Measurements from ENCODE around the gene GGA3. TPM values are rescaled to one million over a fixed set of nuclear protein-coding genes. Genes with fewer than 3 reads are reported as not detected.
"Not testable (repeated sequence)": the region's sequence is repeated elsewhere in the genome, so short reads cannot be mapped to it uniquely, and the experiment has no call there.

Gene GGA3
- total RNA-seq, 1 donor from 2014 or later = 26.2 TPM

DNA sequence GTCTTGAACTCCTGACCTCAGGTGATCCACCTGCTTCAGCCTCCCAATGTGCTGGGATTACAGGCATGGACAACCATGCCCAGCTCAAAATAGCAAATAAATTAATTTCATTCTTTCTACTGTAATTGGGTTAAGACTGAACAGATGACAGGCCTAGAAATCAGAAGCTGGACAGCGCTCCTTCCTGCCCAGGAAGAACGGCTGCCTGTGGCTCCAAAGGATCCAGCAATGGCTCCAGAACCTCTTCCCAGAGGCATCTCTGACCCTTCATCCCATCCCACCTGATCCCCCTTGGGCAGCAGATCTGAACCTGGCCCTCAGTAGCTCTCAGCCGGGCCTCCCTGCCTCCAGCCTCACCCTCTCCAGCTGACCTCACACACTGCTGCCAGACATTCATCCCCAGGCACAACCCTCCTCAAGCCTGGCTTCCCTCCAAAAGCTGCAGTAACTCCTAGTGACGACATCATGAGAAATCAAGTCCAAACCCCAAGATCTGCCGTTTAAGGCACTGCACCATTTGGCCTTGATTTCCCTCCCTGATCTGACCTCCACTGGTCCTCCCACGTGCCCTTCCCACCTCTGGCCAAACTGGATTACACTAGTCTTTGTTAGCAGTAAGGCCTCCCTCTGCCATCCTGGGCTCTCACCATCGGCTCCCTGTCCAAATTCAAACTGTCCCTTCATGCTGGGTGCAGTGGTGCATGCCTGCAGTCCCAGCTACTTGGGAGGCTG lies 12.7 kb upstream of the GGA3 start:
- DNase-seq (no peak), ATAC-seq (no peak)
- intact Hi-C loops (cut with micrococcal nuclease) = no loop called here

DNA sequence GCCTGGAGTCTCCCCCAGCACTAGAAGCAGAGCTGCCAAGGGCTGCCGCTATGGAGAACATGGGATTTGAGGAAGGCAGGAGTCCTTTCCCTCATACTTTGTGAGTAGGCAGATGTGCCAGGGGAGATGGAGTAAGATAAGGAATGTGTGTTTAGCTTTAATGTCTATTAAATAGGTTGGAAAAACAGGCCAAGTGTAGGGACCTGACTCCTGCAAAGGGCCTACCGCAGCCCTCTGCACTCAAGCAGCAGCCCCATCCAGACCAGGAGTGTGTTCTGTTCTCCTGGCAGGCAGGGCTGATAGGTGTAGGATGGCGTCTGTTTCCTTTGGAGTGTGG lies 11.4 kb upstream of the GGA3 start:
- intact Hi-C loops (cut with micrococcal nuclease) = no loop called here
- DNase-seq = no peak
- no peak for ATAC-seq

DNA sequence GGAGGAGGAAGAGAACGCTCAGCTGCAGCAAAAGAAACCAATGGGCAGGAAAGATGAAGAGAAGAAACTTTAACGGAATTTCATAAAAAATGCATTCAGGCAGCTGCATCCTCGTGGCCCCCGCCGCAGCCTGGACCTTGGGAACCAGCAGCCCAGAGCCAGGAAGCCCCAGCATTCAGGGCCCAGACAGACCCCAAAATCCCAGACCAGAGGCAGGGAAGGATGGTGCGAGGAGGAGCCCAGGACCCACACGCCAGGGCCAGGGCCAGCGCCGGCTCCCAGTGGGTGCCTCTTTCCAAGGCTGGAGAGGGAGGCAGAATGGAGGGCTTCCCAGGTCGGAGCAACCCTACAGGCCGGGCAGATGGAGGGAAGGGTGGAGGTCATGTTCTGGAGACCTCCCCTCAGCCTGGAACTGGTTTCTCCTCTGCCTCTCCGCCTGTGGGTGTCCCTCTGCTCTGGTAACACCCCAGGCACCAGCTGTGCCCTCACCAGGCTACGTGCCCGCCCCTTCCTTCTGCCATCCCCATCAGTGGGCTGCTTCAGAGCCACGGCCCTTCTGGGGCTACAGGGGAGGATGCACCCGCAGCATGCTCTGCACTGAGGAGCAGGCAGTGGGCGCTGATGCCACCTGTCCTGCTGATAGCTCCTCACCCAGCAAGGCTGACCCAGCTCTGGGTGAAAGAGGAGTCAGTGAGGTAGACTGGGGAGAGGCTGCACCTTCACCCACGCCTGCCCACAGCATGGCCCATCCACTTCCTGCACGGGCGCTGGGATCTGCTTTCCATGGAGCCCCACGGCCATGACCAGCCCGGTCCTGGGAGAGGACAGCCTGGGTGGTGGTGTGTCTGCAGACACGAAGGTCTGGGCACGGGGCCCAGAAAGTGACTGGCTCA lies 10.8 kb upstream of the GGA3 start:
- DNase-seq (peak; percentile 83), ATAC-seq (peak; percentile 46)
- intact Hi-C loops (cut with micrococcal nuclease) = no loop called here

DNA sequence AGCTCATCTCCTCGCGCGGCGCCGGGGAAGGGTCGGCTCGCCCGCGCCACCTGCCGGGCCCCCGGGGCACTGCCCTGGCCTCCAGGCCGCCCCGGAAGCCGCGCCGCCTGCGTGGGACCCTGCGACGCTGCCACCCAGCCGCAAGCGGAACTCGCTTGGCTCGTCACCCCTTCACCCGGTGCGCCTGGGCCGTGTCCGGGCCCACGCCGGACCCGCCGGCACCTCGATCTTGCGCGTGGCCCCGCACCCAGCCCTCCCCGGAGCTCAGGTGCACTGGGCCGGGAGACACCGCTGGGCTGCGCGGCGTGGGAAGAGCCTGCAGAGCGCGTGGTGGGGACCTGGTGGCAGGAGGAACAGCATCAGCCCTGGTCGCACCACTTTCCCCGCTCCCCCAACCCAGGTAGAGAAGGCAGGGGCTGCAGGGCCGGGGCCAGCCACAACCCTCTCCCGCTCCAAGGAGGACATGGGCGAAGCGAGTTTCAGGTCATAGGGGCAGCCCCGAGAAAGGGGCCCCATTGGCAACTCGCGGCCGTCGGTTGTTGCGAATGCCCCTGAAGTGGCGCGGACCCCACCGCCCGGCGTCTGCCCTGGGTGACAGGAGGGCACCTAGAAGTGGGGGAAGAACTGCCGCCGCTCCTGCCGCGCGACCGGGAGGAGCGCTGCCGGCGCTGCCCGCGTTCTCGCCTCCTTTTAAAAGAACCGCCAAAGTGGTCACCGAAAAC lies 10.0 kb upstream of the GGA3 start:
- intact Hi-C loops (cut with micrococcal nuclease) = no loop called here
- DNase-seq (peak; percentile 92), ATAC-seq (peak; percentile 81)

DNA sequence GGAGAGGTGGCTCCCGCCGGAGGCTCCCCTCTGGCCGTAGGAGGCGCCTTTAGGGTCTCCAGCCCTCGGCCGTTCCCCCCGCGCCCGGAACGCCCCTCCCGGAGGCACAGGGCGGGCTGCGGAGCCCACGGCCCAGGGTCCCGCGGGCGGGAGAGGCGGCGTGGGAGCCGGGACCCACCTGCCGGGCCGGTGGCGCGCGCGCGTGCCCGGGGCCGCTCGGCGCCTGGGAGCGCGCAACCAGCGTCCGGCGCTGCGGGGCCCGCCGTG lies 9.5 kb upstream of the GGA3 start, which contains the start of gene MIF4GD:
TSS of gene MIF4GD (minus strand) at position 266 of the 267 bp plus-strand sequence. CDS start 1,036 bp downstream, outside the sequence.
- no peak for DNase-seq
- intact Hi-C loops (cut with micrococcal nuclease) = no loop called here
- ATAC-seq = no peak

DNA sequence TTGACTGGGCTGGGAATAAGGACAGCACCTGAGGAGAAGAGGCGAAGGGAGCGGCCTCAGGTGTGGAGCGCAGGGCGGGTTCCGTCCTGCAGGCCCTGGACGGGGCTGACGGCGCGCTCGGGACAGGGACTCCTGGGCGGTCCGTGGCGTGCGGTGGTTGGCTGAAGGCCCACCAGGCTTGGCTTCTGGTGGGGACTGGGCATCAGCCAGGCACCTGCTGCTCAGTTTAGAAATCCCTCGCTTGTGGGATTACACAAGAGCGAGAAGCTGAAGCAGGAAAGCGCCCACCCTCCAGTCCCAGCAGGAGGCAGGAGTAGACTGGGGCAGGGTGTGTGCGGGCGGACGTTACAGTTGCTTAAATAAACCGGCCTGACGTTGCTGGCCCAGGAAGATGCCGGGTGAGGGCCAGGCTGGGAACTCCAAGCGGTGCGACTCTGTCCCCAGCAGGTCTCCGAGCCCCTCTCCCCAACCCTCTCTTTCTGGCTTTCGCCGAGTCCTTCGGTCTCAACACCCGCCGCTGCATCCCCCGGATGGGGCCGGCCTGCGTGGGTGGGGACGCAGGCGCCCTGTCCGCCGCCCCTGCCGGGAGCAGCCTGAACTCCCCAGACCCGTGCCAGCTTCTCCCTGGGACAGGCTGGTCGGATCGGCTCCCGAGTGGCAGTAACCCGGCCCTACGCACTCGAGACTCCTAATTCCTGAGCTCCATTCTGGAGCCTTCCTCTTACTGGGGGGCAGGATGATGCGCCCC lies 9.0 kb upstream of the GGA3 start:
- DNase-seq (peak; percentile 80), ATAC-seq (peak; percentile 54)
- intact Hi-C loops (cut with micrococcal nuclease) = no loop called here

DNA sequence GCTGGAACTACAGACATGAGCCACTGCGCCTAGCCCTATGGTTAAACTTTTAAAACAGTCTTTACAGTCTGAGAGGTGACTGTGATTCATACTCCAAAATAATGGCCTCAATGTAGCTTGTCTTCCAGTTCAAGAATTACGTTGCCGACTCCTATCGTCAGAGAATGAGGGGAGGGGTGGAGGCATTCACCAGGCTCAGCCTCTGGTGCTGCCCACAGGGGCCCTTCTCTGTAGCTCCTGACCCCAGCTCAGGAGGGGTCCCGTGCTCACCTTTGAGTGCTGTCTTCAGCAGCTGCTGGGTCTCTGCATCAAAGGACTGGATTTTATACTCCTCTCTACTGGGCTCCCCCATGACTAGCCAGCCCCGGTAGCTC lies 8.4 kb upstream of the GGA3 start:
- intact Hi-C loops (cut with micrococcal nuclease) = no loop called here
- DNase-seq (no peak), ATAC-seq (no peak)

DNA sequence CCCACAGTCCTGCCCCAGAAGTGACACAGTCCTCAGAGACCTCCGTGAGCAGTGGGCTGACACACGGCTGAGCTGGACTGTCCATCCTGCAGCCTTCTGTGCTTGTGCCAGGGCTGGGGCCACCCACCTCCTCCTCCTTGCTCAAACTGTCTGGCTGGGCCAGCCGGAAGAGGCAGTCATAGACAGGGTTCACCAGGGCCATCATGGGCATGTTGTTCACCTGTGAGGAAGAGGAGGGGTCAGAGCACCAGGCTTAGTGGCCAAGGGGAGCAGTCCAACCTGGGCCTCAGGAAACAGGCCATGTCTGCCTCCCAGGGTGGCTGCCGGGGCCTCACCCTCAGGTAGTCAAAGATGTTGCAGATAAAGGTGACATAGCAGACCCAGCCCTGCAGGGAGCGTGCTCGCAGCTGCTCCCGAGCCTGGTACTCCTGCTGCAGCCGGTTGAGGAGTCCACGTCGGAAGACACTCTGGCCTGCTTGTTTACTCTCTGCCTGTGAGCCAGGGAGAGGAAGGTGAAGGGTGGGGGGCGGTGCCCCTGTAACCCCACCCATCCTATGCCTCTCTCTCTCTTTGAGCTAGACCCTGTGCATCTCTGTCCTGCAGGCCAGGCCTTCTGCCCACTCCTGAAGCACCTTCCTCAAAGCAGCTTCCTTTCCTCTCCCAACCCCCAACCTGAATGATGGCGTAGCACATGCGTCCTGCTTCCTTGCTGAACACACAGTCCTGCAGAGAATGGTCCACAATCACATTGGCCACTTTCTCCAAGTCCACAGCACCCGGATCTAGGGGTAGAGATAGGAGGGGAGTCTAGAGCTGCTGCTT lies 6.2 kb upstream of the GGA3 start:
- no peak for ATAC-seq
- no peak for DNase-seq
- intact Hi-C loops (cut with micrococcal nuclease) = no loop called here

DNA sequence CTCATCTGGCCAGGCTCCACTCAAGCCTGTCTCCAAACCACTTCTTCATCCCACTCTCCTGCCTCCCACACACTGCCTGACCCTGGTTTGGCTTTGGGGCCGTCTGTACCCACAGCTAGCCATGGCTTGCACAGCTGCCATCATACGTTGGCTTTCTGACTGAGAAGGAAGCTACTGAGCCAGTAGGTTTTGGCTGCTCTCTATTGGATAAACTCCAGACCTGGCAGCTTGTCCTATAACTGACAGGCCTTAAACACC lies 5.7 kb upstream of the GGA3 start:
- intact Hi-C loops (cut with micrococcal nuclease) = no loop called here
- ATAC-seq = no peak
- DNase-seq = no peak

DNA sequence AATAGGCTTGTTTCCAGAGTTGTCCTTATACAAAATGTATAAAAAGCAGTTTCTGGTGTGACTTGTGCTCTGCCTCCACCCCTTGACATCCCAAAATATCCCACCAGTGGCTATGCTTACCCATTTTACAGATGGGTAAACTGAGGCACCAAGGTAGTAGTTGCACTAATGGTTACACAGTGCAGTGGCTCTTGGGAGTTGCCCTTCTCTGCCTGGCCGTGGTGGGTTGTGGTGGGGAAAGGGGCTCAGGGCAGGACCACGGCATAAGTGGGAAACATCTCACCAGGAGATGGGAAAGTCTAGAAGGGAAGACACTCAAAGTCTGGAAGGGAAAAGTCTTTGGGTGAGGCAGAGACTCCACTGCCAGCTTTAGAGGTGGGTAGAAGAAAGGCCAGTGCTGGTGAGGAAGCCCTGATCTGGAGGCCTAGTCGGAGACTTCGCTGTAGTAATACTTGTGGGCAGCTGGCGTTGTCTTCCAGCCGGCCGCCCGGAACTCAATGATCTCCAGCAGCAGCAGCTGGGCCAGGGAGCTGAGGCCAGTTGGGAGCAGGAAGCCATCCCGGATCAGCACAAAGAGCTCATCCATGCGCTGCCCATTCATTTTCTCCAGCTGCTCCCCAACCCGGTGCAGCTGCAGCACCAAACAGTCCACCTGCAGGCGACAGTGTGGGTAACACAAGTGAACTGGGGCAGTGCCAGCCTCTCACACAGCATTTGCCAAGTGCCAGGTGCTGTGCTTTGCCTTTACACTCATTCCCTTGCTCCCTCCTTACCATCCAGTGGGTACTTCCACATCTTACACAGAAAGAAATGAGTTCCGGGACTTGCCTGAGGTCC lies 5.1 kb upstream of the GGA3 start:
- DNase-seq (no peak), ATAC-seq (no peak)
- intact Hi-C loops (cut with micrococcal nuclease) = no loop called here

DNA sequence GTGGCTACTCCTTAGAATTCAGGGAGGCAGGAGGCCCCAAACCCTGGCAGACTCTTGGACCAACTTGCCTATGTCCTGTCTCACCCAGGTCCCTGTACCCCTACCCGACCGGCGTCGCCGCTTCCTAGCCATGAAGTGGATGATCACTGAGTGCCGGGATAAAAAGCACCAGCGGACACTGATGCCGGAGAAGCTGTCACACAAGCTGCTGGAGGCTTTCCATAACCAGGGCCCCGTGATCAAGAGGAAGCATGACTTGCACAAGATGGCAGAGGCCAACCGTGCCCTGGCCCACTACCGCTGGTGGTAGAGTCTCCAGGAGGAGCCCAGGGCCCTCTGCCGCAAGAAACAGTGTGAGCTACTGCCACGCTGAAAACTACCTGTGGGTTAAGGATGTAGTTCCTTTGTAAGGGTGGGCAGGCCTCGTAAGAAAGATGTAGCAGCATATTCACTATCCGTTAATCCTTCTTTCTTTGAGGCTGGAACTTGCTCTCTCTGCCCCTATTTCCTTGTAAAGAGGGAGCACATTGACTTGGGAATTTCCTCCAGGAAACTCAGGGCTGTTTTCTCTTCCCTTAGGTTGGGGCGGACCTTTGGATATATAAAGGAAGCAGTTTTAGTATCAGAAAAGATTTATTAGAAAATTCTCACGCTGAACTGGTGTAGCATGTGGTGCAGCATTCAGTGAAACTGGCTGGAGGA lies 4.4 kb upstream of the GGA3 start:
- intact Hi-C loops (cut with micrococcal nuclease) = no loop called here
- ATAC-seq (no peak), DNase-seq (no peak)

DNA sequence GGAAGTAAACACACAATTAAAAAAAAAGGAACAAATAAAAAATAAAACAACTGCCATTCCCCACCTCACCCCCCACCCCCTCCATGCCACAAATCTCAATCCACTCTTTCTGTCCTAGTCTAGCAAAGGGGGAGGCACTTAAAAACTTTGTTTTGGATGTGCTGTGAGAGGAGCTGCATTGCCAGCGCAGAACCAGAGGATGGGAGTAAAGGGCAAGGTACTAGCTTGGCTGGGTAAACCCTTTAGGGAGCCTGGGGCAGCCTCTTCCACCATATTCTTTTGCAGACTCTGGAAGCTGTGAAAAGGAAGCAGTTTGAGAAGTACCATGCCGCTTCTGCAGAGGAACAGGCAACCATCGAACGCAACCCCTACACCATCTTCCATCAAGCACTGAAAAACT lies 1.6 kb upstream of the GGA3 start:
- DNase-seq (no peak), ATAC-seq (no peak)
- intact Hi-C loops (cut with micrococcal nuclease) = no loop called here

DNA sequence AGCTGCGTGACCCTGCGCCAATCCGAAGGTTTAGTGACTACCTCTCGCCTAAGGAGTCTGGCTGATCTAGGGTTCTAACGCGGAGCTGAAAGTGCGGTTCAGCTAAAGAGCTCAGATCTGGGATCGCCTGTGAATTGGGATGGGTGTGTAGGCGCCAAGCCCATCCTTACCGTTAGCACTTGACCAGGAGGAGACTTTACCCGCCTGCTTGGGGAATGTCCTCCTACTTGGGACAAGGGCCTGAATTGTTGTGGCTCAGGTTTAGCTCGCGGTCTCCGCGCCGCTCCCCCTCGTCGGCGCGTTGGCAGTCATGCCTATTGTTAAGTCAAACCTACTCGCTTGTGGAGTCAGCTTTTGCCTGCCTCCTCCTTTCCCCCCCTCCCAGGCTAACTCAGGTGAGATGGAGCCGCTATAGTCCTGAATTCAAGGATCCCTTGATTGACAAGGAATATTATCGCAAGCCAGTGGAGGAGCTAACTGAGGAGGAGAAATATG lies 753 bp upstream of the GGA3 start:
- intact Hi-C loops (cut with micrococcal nuclease) = no loop called here
- DNase-seq (no peak), ATAC-seq (no peak)

DNA sequence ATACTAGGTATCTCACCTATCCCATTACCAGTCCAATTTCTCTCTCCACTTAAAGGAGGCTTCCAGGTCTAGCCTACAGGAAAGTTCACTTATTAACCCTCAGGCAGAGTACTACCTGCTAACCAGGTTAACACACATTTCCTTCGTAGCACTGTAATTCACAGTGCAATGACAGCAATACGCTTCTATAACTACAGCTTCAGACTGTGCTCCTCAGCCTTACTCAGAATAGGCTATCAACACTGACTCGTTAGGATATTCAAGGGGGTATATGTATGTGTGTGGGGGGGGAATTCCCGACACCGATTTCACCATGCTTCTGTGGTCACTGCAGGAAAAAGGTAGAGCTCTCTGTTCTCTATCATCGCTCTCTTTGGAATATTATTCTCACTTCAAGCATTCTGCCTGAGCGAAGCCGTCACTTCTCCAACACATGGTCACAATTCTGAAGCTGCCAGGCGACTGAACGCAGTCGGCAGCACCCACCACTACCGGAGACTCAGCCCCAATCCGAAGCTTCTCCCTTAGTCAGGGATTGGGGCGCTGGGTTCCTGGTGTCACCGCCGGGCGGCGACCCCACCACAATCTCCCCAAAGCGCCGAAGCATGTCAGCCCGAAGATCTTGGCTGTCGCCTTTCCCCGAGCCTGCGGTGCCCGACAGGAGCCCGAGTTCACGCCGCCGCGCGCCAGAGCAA lies 618 bp downstream of the GGA3 start:
- ATAC-seq = peak; percentile 4
- DNase-seq = no peak
- intact Hi-C loops (cut with micrococcal nuclease) = no loop called here

DNA sequence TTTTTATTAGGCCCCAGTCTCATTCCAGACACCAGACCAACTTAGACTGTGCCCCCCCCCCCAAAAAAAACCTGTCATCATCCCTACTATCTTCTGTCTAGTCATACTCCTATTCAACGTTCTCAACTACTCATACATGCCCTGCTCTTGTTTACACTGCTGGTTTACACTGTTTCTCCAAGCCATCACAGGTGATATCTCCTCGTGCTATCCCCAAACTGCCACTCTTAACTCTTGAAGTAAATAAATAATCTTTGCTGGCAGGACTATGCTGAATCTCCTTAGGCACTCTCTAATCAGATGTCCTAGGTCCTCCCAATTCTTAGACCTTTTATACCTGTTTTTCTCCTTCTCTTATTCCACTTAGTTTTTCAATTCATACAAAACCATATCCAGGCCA lies 4.2 kb downstream of the GGA3 start:
- intact Hi-C loops (cut with micrococcal nuclease); DNase-seq; ATAC-seq: not testable (repeated sequence)

DNA sequence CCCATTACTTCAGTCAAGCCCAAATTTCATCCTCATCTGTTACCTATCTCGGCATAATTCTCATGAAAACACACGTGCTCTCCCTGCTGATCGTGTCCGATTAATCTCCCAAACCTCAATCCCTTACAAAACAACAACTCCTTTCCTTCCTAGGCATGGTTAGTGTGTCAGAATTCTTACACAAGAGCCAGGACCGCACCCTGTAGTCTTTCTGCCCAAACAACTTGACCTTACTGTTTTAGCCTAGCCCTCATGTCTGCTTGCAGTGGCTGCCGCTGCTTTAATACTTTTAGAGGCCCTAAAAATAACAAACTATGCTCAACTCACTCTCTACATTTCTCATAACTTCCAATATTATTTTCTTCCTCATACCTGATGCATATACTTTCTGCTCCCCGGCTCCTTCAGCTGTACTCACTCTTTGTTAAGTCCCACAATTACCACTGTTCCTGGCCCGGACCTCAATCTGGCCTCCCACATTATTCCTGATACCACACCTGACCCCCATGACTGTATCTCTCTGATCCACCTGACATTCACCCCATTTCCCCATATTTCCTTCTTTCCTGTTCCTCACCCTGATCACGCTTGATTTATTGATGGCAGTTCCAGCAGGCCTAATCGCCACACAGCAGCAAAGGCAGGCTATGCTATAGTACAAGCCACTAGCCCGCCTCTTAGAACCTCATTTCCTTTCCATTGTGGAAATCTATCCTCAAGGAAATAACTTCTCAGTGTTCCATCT lies 5.3 kb downstream of the GGA3 start:
- intact Hi-C loops (cut with micrococcal nuclease); DNase-seq; ATAC-seq: not testable (repeated sequence)
